HG03159 (cell line): Measurements from ENCODE around the gene COMMD1.
A peak's percentile ranks its signal among the peaks of the same experiment; 100 is the strongest.
"Not testable (repeated sequence)": the region's sequence is repeated elsewhere in the genome, so short reads cannot be mapped to it uniquely, and the experiment has no call there.

Experiments
- ATAC-seq: cut with Tn5 transposase; IDR thresholded peaks from one replicate; pipeline ENCODE4 v1.9.1; 2021; ENCODE audit warnings: mild to moderate bottlenecking, moderate library complexity; ENCODE audit not compliant: unreplicated experiment

Gene COMMD1

GRCh38 chr2:61905372-61906185 is at the start of gene COMMD1:
Gene COMMD1 (plus strand): TSS chr2:61905674. CDS start chr2:61905679, 5 bp downstream.
- ATAC-seq, result peak; percentile 98

- no peak for ATAC-seq
These were observed 48.2 kb upstream of the COMMD1 start for GRCh38 chr2:61857224-61857623.

GRCh38 chr2:61862085-61862484 is 43.4 kb upstream of the COMMD1 start:
- no peak for ATAC-seq

GRCh38 chr2:61866482-61867089 is 38.9 kb upstream of the COMMD1 start:
- not testable (repeated sequence) for ATAC-seq

- ATAC-seq, result no peak
These were observed 29.1 kb upstream of the COMMD1 start for GRCh38 chr2:61876400-61876799.

GRCh38 chr2:61877571-61878245 is 27.8 kb upstream of the COMMD1 start:
- no peak for ATAC-seq

- ATAC-seq, result no peak
These were observed 26.7 kb upstream of the COMMD1 start for GRCh38 chr2:61878761-61879160.

- not testable (repeated sequence) for ATAC-seq
These were observed 26.1 kb upstream of the COMMD1 start for GRCh38 chr2:61879351-61879750.

- no peak for ATAC-seq
These were observed 22.6 kb upstream of the COMMD1 start for GRCh38 chr2:61882850-61883249.

- ATAC-seq, result no peak
These were observed 19.4 kb upstream of the COMMD1 start for GRCh38 chr2:61885896-61886603.

GRCh38 chr2:61887717-61888266 is 17.7 kb upstream of the COMMD1 start:
- ATAC-seq, result no peak

GRCh38 chr2:61888267-61889055 is 17.0 kb upstream of the COMMD1 start, which contains the start of gene CCT4:
Gene CCT4 (minus strand): TSS chr2:61888656. CDS start chr2:61888507, 149 bp downstream.
- peak; percentile 73 for ATAC-seq

GRCh38 chr2:61898810-61899209 is 6.7 kb upstream of the COMMD1 start:
- no peak for ATAC-seq

- no peak for ATAC-seq
These were observed 5.2 kb upstream of the COMMD1 start for GRCh38 chr2:61900281-61900680.

GRCh38 chr2:61906186-61906470 is 654 bp downstream of the COMMD1 start:
- ATAC-seq, result peak; percentile 29

GRCh38 chr2:61909116-61909515 is 3.6 kb downstream of the COMMD1 start:
- no peak for ATAC-seq

- ATAC-seq, result no peak
These were observed 5.1 kb downstream of the COMMD1 start for GRCh38 chr2:61910603-61911002.

GRCh38 chr2:61911510-61911909 is 6.0 kb downstream of the COMMD1 start:
- no peak for ATAC-seq

GRCh38 chr2:61914794-61915193 is 9.3 kb downstream of the COMMD1 start:
- ATAC-seq, result not testable (repeated sequence)

- ATAC-seq, result no peak
These were observed 15.1 kb downstream of the COMMD1 start for GRCh38 chr2:61920548-61920947.
